ENCODE results near the gene TYMS.
"Not testable (repeated sequence)": the region's sequence is repeated elsewhere in the genome, so short reads cannot be mapped to it uniquely, and the experiment has no call there.

Gene TYMS

DNA sequence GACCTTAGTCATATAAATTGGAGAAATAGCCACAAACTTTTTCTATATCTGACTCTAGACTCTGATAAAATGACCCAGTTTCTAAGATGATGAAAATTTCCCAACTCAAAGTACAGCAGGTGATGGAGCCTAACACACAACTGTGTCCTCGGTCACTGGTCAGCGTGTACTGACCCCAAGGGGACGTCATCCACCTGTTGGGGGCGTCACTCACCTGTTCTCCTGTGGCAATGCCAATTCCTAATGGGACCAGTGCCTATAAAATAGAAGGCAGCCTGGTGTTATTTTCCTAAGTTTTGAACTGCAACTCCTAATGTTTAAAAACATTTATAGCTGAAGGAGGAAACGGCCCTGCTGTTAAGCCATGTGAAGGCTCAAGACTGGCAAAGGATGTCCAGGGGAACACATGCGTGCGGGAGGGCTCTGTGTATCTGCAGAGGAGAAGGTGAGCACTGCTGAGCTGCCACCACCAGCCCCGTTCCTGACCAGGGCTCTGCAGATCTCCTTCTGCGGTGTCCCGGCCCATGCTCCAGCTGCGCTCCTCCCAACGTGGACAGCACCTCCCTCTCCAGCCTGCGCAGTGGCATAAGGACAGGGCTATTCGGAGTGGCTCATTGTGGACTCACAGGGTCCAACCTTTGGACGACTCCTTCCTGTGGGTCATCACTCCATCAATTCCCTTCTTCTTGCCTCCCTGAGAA lies 21.2 kb downstream of the TYMS start:
- no peak for DNase-seq

DNA sequence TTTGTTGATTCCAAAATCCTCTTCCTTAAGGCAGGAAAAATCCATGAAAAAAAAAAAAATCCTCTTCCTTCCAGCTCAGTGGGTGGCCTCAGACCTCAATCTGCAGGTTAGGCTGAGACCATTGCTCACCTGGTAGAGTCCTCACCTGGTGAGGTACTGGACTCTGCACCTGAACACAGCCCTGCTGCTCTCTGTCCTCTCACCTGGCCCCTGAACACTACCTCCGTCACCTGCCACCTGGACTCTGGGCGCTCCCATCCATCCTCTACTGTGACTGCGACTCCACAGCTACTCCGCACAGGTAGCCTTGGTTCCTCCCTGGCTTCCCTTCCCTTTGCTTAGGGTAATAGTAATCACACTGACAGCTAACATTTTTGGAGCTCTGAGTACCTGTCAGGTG lies 22.1 kb downstream of the TYMS start:
- no peak for DNase-seq

DNA sequence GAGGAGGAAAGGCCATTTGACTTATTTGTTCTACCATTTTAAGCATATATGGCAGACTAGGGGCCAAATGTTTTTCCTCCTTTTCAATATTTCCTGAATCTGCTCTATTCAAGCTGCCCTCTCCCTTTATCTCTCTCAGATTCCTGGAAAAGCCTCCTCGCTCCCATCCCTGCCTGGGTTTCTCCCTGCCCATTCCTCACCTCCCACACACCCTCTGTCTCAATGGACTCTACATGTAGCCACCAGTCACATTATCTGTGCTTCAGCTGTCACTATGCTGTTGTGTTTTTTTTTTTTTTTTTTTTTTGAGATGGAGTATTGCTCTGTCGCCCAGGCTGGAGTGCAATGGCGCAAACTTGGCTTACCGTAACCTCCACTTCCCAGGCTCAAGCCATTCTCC lies 22.9 kb downstream of the TYMS start:
- no peak for DNase-seq

DNA sequence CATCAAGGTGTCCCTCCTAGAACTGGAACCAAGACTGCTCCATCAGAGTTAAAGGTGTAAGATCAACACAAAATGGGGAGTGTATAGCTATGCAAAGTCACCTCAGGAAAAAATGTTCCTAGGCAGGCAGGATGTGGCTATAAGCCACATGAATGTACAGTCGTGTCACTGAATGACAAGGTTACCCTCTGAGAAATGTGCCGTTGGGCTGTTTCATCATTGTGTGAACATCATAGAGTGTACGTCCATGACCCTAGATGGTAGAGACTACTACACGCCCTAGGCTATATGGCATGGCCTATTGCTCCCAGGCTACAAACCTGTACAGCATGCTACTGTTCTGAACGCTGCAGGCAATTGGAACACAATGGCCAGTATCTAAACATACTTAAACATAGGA lies 24.5 kb downstream of the TYMS start:
- DNase-seq = peak; percentile 58

DNA sequence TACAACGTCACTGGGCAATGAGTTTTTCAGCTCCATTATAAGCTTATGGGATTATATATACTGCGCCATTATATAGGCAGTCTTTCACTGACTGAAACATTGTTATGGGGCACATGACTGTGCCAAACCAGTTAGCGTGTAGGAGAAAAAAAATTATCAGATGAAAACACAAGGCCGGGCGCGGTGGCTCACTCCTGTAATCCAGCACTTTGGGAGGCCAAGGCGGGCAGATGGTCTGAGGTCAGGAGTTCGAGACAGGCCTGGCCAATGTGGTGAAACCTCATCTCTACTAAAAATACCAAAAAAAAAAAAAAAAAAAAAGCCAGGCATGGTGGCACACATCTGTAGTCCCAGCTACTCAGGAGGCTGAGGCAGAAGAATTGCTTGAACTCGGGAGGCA lies 25.0 kb downstream of the TYMS start:
- not testable (repeated sequence) for DNase-seq

DNA sequence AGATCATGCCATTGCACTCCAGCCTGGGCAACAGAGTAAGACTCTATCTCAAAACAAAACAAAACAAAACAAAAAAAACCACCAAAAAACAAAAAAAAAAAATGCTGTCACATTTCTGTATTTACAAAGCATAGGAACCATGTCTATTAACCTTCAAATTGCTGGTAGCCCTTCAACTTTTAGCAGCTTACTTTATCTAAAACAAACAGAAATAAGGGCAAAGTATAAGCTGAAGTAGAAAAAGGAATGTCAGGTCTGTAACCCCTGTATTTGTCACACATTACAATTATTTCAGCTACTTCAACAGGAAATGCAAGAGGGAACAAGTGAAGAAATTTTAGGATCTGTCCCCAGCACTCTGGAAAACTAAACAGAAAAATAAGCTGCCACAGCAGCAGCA lies 25.4 kb downstream of the TYMS start:
- DNase-seq = no peak

DNA sequence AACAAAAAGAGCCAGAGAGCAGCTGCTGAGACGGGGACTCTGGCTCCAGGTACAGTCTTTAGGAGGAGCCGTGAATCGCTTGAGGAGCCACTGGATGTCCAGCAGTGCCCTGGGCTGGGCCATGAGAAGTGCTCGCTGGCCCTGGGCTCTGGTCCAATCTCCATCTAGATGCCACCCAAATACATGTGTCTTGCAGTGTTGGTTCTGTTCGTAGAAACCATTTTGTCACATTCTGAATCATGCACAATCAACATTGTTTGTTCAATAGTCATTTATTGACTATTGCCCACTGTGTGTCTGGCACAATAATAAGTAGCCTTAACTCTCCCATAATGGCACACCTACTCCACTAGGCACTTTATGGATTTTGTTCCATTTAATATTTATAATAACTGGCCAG lies 26.1 kb downstream of the TYMS start:
- DNase-seq = no peak

DNA sequence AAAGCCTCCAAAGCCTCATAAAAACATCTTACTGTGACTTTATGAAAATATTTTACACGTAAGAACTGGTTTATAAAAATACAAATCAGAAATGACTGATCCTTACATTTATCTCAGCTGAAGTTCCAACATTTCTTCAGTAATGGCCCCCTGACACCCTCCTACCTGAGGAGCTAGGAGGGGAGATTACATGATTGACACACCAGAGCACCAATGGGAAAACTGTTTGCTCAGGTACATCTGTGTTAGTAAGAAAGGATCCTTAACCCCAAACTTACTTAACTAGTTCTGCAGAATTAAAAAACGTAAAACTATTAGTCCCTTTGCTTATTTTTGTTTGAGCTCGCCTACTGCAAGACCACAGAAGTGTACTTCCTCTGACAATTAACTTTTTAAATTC lies 28.0 kb downstream of the TYMS start:
- DNase-seq = no peak

DNA sequence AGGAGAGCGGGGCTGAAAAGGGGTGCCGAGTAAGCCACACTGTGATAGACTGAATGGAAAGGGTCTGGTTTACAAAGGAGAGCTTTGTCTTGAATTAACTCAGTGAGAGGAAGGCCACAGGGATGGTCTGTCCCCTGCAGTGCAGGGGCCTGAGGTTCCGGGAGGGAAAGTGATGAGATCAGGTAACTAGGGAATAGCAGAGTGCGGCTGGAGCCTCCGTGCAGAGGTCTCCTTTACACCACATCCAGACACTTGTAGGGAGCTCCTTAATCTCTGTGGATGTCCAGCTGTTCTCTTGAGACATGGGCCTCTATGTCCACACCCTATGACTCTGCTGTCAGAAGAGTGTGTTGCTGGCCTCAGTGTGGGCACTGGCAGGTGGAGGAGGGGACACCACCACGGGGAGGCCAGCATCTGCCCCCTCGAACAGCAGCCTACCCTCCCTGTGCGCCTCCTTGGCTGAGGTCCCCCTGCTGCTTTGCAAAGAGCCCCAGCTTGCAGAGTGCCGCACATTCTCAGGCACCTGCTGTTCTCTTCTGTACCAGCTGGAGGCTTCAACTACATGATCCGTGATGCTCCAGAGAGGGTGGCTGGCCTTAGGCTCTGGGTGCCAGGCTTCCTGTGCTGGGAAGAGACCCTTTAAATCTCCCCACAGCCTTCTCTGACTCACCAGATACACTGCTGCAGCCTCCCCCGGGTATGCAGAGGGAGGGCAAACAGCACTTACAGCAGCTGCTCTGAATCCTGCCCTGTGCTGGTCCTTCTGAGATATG lies 29.1 kb downstream of the TYMS start:
- DNase-seq = no peak

DNA sequence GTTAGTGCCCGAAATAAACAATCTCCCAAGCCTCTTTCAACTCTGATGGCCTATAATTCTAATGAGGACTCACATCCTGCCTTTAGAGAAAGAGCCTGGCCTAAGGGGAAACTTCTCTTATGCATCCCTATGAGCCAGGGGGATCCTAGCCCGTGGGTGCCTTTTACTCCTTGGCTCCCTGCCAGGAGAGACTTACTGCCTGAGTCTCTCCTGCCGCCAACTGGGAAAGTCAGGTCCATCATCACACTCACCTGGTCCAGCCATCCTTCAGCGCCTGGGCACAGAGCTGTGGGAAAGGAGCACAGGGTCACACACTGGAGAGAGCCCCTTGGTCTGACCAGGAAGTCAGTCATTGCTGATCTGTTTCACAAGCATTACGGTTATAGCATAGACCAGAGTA lies 30.9 kb downstream of the TYMS start:
- no peak for DNase-seq

DNA sequence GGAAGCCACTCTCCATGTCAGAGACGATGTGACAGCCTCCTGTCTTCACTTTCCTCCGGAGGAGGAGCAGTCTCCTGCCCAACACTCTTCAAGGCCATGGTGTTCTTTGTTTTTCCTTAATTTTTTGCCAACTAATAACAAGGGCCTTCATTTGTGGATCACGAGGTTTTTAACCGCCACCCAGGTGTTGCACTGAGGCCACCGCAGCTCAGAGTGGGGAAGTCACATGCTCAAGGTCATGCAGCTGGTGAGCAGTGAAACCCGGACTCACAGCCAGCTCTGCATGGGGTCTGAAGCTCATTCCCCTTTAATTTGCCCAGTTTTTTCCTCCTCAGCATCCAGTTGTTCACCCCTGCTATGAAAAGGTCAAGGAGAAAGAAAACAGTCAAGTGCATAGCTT lies 35.4 kb downstream of the TYMS start:
- no peak for DNase-seq

DNA sequence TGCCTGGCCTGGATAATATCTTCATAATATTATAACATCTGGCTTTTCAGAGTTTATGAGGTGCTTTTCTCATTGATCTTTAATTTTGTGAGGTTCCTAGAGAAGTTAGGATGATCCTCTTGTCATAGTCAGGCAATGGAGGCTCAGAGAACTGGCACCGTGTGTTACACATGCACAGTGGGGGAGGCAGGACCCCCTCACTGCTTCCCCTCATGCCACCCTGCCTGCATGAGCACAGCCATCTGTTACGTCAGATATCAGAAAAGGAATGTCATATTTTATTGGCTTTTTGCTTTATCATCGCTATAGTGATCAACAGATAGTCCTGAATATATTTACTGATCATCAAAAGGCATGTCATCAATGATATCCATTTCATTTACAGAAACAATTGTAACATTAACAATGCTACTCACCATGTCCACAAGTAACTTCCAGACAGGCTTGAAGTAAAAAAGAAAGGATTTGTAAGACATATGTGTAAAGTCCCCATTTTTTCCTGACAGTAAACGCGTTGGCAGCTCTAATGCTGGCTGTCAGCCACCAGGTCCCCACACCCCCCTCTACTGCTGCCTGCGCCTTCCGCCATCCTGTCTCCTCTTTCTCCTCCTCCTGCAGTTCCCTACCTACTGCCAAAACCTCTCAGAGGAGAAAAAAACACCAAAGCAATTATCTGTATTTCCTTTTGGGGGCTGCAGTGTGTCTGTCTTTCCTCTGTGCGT lies 36.2 kb downstream of the TYMS start:
- DNase-seq = no peak

DNA sequence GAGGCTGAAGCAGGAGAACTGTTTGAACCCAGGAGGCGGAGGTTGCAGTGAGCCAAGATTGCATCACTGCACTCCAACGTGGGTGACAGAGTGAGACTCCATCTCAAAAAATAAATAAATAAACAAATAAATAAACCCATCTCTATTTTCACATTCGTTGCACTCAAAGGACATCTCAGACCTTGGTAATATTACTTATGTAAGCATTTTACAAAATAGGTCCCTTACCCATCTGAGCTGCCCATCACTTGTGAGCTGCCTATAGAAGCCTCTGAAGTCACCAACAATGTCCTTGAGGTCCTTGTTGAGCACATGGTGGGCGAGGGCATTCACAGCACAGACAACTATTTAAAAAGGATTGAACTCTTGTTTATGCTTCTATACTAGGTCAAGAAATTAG lies 39.6 kb downstream of the TYMS start:
- no peak for DNase-seq

DNA sequence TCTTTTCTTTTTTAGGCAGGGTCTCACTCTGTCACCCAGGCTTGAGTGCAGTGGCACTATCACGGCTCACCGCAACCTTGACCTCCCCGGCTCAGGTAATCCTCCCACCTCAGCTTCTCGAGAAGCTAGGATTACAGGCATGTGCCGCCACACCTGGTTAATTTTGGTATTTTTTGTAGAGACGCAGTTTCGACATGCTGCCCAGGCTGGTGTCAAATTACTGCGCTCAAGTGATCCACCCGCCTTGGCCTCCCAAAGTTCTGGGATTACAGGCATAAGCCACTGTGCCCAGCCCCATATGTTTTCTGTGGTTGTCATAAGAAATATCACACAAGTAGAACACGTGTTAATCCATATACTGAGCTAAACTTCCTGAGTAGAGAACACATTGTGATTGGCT lies 40.3 kb downstream of the TYMS start:
- DNase-seq = no peak

DNA sequence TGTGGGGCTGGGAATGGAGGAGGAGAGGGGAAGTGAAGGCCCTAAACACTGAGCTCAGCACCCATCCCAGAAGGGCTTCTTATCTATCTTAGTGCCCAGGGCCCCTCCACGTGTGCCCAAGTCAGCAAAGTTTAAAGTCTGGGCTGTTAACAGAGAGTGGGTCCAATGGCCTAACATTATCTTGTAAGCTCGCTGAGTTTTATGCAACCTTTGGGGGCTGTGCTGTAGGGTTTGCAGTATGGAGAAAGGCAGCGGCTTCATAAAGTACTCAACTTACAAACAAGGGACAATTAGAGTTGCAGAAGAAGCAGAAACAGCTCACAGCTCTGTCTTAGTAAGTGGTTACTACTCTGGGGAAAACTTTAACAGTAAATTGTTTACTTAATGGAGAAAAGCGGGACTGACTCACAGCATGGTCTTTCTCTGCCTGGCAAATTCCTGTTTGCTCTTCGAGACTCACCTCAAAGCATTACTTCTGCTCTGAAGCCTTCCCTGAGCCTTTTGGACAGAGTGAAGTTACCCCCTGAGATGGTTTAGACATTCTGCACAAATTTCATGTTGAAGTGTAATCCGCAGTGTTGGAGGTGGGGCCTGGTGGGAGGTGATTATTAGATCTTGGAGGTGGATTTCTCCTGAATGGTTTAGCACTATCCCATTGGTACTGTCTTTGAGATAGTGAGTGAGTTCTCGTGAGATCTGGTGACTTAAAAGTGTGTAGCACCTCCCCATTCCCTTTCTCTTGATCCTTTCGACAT lies 45.9 kb downstream of the TYMS start:
- DNase-seq = no peak

DNA sequence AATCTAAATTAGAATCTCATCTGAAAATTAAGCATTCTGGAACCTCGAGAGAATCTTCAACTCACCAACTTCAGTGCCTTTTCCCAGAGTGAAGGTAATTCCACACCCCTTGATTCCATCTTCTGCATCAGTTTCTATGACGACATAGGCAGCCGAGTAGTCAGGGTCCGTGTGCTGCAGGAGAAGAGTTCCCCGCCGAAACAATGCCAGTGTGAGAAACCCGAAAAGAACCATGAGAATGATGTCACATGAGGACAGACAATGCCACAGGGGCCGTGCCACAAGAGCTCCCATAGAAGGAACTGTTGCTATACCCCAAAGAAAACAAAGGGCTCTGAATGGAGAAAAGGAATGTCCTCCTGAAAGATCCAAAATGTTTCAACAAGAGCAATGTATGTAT lies 49.0 kb downstream of the TYMS start:
- no peak for DNase-seq

DNA sequence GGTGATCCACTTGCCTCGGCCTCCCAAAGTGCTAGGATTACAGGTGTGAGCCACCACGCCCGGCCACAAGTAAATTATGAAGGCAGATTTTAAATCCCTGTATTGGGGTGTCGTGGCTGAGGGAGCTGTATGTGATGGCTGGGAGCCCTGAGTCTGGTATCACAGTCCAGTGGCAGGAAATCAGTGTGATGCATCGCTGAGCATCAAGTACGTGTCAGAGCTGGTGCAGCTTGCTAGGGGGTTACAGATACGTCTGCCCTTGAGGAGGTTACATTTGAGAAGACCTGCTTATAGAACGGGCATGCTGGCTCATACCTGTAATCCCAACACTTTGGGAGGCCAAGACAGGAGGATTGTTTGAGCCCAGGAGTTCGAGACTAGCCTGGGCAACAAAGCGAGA lies 50.6 kb downstream of the TYMS start:
- DNase-seq = no peak

DNA sequence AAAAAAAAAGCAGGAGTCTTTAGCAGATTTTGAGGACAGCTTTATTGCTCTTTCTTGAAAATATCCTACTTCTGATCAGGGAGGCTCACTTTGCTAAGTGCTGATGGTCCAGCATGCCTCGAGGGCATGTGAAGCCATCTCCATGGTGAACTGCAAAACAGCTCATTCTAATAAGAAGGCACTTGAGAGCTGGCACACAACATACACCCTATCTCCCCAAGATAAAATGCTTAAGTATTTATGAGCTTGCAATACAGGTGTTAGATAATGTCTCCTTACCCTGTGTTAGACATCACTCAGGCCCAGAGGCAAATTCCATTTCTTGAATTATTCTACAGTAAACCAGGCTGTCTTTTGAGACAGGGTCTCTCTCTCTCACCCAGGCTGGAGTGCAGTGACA lies 52.3 kb downstream of the TYMS start:
- no peak for DNase-seq

DNA sequence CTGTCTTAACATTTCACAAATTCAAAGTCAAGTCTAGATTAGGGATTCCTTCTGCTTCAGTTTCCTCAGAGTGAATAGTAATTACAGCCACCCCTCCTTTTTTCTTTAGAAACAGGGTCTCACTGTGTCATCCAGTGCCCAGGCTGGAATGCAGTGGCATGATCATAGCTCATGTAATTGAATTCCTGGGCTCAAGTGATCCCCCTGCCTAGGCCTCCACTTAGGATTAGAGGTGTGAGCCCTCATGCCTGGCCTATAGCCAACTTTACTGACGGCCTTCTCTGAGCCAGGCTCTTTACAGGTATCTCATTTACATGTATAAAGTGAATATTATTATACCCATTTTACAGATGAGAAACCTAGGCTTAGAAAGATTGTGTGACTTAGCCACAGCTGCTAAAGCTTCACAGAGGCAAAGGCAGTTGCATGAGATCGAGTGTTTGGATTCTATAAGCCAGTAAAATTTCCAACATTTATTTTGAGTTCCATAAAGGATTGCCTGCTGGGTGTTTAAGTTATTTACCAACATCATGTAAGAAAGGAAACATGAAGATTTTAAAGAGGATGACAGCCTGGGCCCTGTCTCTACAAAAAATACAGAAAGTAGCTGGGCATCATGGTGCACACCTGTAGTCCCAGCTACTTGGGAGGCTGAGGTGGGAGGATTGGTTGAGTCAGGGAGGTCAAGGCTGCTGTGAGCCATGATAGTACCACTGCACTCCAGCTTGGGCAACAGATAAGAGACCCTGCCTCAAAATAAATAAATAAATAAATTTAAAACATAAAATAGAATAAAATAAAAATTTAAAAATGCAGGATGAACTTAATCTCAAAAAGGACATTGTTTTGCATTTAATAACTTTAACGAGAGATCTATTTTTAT lies 53.2 kb downstream of the TYMS start:
- DNase-seq = no peak

DNA sequence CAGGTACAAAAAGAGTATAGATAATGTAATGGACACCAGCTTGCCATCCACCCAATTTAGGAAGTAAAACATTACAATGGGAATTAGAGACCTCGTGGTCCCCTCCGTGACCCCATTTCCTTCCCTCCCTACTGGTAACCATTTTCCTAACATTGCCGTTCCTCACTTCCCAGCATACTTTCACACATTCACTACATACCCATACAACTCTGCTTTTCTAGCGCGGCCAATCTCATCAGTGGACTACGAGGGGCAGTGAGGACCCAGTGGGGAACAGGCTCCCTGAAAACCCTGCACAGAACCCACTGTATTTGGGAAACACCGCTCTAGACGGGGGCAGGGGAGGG lies 53.8 kb downstream of the TYMS start:
- no peak for DNase-seq

DNA sequence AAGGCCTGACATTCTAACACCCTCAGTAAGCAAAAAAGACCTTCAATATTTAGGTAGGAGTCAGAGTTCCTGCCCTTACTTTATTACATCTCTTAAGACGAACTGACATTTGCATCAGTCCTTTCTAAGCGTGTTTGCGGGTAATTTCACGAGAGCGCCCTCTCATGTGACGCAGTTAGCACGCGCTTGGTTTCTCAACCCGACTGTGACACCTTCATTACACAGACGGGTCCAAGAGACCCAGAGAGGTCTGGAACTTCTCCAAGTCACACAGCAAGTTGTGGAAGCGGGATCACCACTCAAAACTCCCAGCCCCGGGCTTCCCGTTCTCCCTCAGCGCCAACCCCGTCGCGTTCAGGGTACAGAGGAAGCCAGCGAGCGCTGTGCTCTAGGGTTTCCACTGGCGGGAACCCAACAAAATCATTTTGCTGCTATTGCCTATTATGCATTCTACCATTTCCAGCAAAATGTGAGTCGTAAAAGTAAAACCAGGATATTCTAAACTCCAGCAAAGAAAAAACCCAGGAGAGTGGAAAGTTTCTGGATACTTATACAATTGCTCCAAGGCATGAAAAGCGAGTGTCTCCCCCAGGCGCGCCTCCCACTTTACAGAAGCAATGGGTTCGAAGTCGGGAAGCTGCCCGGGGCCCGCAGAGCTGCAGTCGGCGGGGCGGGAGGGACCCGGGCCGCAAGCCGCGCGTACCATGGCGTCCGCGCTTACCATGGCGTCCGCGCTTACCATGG lies 54.4 kb downstream of the TYMS start:
- peak; percentile 81 for DNase-seq
